ENCODE data around the gene WIPF1.

- TF ChIP-seq SOX5 (CRISPR knock-in tag; IDR thresholded peaks at IDR 0.05; ENCODE audit: borderline replicate concordance) (no peak), POLR2AphosphoS5 (IDR thresholded peaks at IDR 0.05; ENCODE audit: low read depth, low read length) (no peak), KDM5A (IDR thresholded peaks at IDR 0.05; ENCODE audit: borderline replicate concordance, low read length) (no peak), REST (IDR thresholded peaks at IDR 0.05; ENCODE audit: borderline replicate concordance in 1 of 2, low read depth in 1 of 2, low read length in 2 of 2) (no peak), NFKBIZ (CRISPR knock-in tag; IDR thresholded peaks at IDR 0.05) (no peak), FOXK2 (IDR thresholded peaks at IDR 0.05) (no peak), ZBTB7A (CRISPR knock-in tag; IDR thresholded peaks at IDR 0.05) (no peak), CTCF (CRISPR knock-in tag; IDR thresholded peaks at IDR 0.05) (no peak), DNMT3B (CRISPR knock-in tag; conservative IDR thresholded peaks at IDR 0.05) (no peak), POLR2A (IDR thresholded peaks at IDR 0.05; ENCODE audit: insufficient read depth in 1 of 2, low read depth in 2 of 2, low read length in 2 of 2) (no peak), ELF4 (CRISPR knock-in tag; IDR thresholded peaks at IDR 0.05; ENCODE audit: borderline replicate concordance) (no peak), EP300 (IDR thresholded peaks at IDR 0.05; ENCODE audit: low read depth in 2 of 2, low read length in 2 of 2) (no peak), EP300 (CRISPR knock-in tag; IDR thresholded peaks at IDR 0.05; ENCODE audit: borderline replicate concordance) (no peak), MED1 (CRISPR knock-in tag; IDR thresholded peaks at IDR 0.05) (no peak), ZBTB49 (CRISPR knock-in tag; IDR thresholded peaks at IDR 0.05; ENCODE audit: borderline replicate concordance) (no peak)
Observed at GRCh38 chr2:174568425-174568824, 29.2 kb downstream of the WIPF1 start.
